Activated CD4-positive, CD25-positive, alpha-beta regulatory T cell treated with anti-CD3 and anti-CD28 coated beads, Interleukin-2, amount 50 U/mL, for 72 hours (primary cell): ENCODE data around the gene CYP27B1.
A peak's percentile ranks its signal among the peaks of the same experiment; 100 is the strongest.
"Not testable (repeated sequence)": the region's sequence is repeated elsewhere in the genome, so short reads cannot be mapped to it uniquely, and the experiment has no call there.

Experiments
- DNase-seq: peaks from one replicate; pipeline ENCODE4 v3.0.0; 2021

CYP27B1 gene

GRCh38 chr12:57734591-57734990 is 32.3 kb downstream of the CYP27B1 start:
- DNase-seq, result no peak

- no peak for DNase-seq
Observed at GRCh38 chr12:57733928-57734327, 33.0 kb downstream of the CYP27B1 start.

GRCh38 chr12:57732726-57733593 is 33.9 kb downstream of the CYP27B1 start:
- no peak for DNase-seq

- no peak for DNase-seq
Observed at GRCh38 chr12:57732270-57732669, 34.6 kb downstream of the CYP27B1 start.

- DNase-seq, result no peak
Observed at GRCh38 chr12:57731411-57732080, 35.3 kb downstream of the CYP27B1 start.

- no peak for DNase-seq
Observed at GRCh38 chr12:57730336-57731067, 36.4 kb downstream of the CYP27B1 start.

- DNase-seq, result no peak
Observed at GRCh38 chr12:57729321-57729844, 37.5 kb downstream of the CYP27B1 start.

GRCh38 chr12:57727758-57728395 is 39.0 kb downstream of the CYP27B1 start:
- peak; percentile 23 for DNase-seq

- DNase-seq, result peak; percentile 30
Observed at GRCh38 chr12:57726884-57727757, 39.8 kb downstream of the CYP27B1 start.

- DNase-seq, result no peak
Observed at GRCh38 chr12:57726151-57726883, 40.6 kb downstream of the CYP27B1 start.

- no peak for DNase-seq
Observed at GRCh38 chr12:57725851-57726150, 41.1 kb downstream of the CYP27B1 start.

GRCh38 chr12:57724936-57725740 is 41.7 kb downstream of the CYP27B1 start:
- no peak for DNase-seq

- DNase-seq, result no peak
Observed at GRCh38 chr12:57724003-57724935, 42.6 kb downstream of the CYP27B1 start.

GRCh38 chr12:57723630-57723962 is 43.3 kb downstream of the CYP27B1 start:
- no peak for DNase-seq

GRCh38 chr12:57722716-57723629 is 43.9 kb downstream of the CYP27B1 start:
- DNase-seq, result no peak

GRCh38 chr12:57721846-57722608 is 44.9 kb downstream of the CYP27B1 start:
- not testable (repeated sequence) for DNase-seq
